ENCODE data around the gene RANGRF. TPM values are rescaled to one million over a fixed set of nuclear protein-coding genes. Genes with fewer than 3 reads are reported as not detected.

RANGRF gene
- total RNA-seq, 4 donors from 2014 or later, result 11.4 to 18.1 (median 13.5) TPM

DNA sequence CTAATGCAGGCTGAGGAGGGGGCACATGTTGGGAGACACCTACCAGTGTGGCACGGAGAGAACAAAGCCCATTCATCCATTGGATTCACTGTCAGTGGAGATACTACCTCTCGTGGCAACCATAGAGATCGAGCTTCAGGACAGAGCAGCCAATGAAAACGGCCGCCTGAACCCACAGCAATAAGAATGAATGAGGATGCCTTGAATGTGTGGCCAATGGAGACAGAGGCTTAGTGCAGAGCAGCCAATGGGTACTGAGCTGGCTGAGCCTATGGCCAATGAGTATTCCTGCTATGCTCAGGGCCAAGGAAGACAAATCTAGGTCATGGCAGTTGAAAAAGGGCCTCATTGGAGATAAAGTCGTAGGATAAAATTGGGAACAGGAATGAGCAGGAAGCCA lies 32.5 kb downstream of the RANGRF start:
- no peak for TF ChIP-seq CTCF (IDR thresholded peaks at IDR 0.05)
- no peak for TF ChIP-seq POLR2A (IDR thresholded peaks at IDR 0.05)
- intact Hi-C loops (cut with DNase I; ENCODE audit: low total_unique reads), result no loop called here
- WGBS, 2 donors, result 81 to 86% methylated on average over 6 of the region's 6 CpGs
- no peak overlapping the region for H3K4me3 ChIP-seq (ENCODE audit: low read depth, poor library complexity, severe bottlenecking)
- DNase-seq (ENCODE audit: low spot score in 2 of 2), result no peak

DNA sequence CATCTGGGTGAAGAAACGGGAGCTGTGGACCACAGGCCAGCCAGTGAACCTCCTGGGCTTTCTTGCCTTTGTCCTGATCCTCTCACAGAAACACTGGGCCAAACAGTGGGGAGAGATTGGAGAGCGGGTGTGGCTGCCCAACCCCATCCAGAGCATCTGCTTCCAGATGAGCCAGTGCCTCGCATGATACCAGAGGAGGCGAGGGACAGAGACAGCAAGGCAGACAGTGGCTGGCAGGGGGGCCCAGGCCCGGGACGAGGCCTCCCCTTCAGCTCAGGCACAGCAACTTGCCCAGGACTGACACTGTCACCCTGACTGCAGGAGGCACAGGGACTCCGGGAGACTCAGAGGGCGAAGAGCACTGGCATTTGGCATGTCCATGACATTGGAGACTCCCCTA lies 33.6 kb downstream of the RANGRF start:
- TF ChIP-seq POLR2A (IDR thresholded peaks at IDR 0.05), result no peak
- no peak for TF ChIP-seq CTCF (IDR thresholded peaks at IDR 0.05)
- no peak for DNase-seq (ENCODE audit: low spot score in 2 of 2)
- no peak overlapping the region for H3K4me3 ChIP-seq (ENCODE audit: low read depth, poor library complexity, severe bottlenecking)
- intact Hi-C loops (cut with DNase I; ENCODE audit: low total_unique reads), result no loop called here
- 76 to 85% methylated on average over 7 to 8 of the region's 8 CpGs for WGBS, 2 donors

DNA sequence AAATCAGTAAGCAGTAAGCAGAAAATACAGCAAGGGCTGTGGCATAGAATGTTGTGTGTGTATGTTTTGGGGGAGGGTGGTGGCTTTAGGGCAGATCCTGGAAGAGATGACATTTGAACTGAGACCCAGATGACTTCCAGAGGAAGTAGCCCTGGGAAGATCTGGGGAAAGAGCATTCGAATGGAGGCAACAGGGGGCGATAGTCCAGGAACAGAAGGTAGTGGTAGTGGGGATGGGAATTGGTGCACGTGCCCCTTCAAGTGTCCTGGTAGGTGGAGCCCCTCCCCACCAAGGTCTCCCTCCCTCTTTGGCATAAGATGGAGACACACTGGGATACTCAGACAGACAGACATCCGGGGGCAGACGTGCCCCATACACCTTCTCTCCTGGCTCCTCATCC lies 35.7 kb downstream of the RANGRF start:
- H3K4me3 ChIP-seq (ENCODE audit: low read depth, poor library complexity, severe bottlenecking), result no peak overlapping the region
- DNase-seq (ENCODE audit: low spot score in 2 of 2), result no peak
- 81 to 82% methylated on average over 5 of the region's 5 CpGs for WGBS, 2 donors
- TF ChIP-seq CTCF (IDR thresholded peaks at IDR 0.05), result no peak
- no peak for TF ChIP-seq POLR2A (IDR thresholded peaks at IDR 0.05)
- intact Hi-C loops (cut with DNase I; ENCODE audit: low total_unique reads), result no loop called here

DNA sequence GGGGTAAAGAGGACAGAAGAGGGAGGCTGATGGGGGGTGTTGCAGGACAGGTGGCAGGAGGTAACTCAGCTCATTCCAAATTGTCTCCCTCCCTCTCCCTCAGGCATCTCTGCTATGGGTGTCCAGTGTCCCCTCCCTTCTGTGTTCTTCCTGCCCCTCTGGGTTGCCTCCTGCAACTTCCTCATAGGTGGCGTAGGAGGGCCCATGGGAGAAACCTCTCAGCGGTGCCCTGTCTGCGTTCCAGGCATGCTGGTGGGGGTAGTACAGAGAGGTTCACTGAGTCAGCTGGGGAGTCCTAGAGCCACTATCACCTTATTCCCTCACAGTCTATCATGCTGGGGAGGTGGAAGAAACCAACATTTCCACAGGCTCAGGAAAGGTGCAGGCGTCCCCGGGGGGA lies 36.5 kb downstream of the RANGRF start:
- no peak overlapping the region for H3K4me3 ChIP-seq (ENCODE audit: low read depth, poor library complexity, severe bottlenecking)
- intact Hi-C loops (cut with DNase I; ENCODE audit: low total_unique reads), result no loop called here
- DNase-seq (ENCODE audit: low spot score in 2 of 2), result no peak
- WGBS, 2 donors, result 67 to 77% methylated on average over 5 of the region's 5 CpGs
- no peak for TF ChIP-seq CTCF (IDR thresholded peaks at IDR 0.05)

DNA sequence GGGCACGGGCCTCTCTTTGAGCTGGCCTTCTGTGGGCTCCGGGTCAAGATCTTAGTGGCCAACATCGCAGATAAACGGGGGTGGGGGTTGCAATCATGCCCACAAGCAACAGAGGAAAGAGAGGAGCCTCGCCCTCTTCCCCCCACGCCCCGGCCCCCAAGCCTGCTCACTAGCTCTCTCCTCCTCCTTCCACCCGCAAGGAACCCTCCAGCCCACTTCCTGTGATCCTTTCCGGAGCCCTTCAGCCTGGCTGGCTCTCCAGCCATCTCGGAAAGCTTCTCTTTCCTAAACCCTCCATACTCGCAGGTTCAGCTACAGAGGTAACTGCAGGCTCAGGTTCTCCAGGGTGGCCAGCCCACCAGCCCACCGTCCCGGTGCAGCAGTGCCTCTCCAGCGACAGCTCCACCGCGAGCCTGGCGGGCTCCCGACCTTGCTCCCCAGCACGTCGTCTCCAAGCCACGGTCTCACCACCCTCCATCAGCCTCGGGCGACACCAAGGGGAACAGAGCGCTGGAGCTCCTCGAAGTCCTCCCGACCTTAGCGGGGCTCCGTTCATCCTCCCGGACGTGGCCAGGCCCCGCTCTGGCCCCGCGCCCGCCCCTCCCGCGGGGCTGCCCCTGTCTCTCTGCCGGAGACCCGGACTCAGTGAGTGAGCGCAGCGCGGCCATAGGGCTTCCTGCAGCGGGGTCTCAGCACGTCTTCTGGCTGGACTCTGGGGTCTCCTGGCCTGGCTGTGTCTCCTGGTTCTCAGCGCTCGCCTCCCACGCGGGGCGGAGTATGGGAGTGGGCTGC lies 38.2 kb downstream of the RANGRF start:
- WGBS, 2 donors, result 9 to 13% methylated on average over 22 to 24 of the region's 48 CpGs
- TF ChIP-seq POLR2A (IDR thresholded peaks at IDR 0.05), result no peak
- no peak for TF ChIP-seq CTCF (IDR thresholded peaks at IDR 0.05)
- intact Hi-C loops (cut with DNase I; ENCODE audit: low total_unique reads), result no loop called here
- peak overlapping the region; percentile 33 for H3K4me3 ChIP-seq (ENCODE audit: low read depth, poor library complexity, severe bottlenecking)
- no peak for DNase-seq (ENCODE audit: low spot score in 2 of 2)

DNA sequence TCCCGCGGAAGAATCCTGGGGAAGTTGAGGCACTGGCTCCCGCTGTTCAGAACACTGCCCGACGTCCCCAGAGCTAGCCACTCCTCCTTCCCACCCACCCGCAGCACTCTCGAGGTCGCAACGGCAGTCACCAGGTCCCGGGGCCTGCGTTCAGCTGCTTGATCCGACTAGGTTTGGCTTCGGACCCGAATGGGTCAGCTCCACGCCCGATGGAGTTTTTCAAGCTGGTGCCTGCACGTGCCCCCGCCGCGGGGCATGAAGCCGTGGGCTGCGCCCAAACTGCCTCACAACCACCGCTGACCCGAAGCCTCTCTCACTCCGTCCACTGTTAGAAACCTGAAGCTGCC lies 38.8 kb downstream of the RANGRF start:
- TF ChIP-seq POLR2A (IDR thresholded peaks at IDR 0.05) (no peak), CTCF (IDR thresholded peaks at IDR 0.05) (no peak)
- no peak for DNase-seq (ENCODE audit: low spot score in 2 of 2)
- intact Hi-C loops (cut with DNase I; ENCODE audit: low total_unique reads), result no loop called here
- WGBS, 2 donors, result 11 to 29% methylated on average over 11 to 23 of the region's 25 CpGs
- peak overlapping the region; percentile 33 for H3K4me3 ChIP-seq (ENCODE audit: low read depth, poor library complexity, severe bottlenecking)

Data from lower leg skin (tissue), 4 donors.